Measurements from ENCODE around the gene GASK1B. TPM values are rescaled to one million over a fixed set of nuclear protein-coding genes. Genes with fewer than 3 reads are reported as not detected.

Gene GASK1B
- total and polyA plus RNA-seq, 2 donors (not counting 3 experiments of a cell fraction or from before 2014, with no cell fraction given), result 160 to 235 TPM

GRCh38 chr4:158186815-158187214, 14.0 kb upstream of the GASK1B start:
- Histone ChIP-seq H3K9ac (replicated peaks; ENCODE audit: extremely low read depth, insufficient read depth, low read length) (no peak overlapping the region), H4K20me1 (replicated peaks; ENCODE audit: control insufficient read depth, extremely low read depth, insufficient read depth, low read length) (no peaks in the 10 kb centered on the region), H3K27me3 (ENCODE audit: control insufficient read depth in 2 of 2, insufficient read depth in 2 of 2, low read length in 2 of 2) (no peaks in the 10 kb centered on the region), H3K9me3 (replicated peaks; ENCODE audit: control insufficient read depth, insufficient read depth, low read length) (no peaks in the 10 kb centered on the region), H3K4me2 (ENCODE audit: insufficient read depth, low read length) (no peak overlapping the region), H3K4me3 (replicated peaks in 1 of 3; ENCODE audit: insufficient read depth in 1 of 3, low read depth in 1 of 3, low read length in 3 of 3) (no peak overlapping the region), H3K27ac (ENCODE audit: insufficient read depth, low read depth, low read length) (no peak overlapping the region), H2AFZ (ENCODE audit: low read depth, low read length) (no peak overlapping the region), H3K36me3 (ENCODE audit: control insufficient read depth in 2 of 2, extremely low read depth in 1 of 2, insufficient read depth in 2 of 2, low read length in 2 of 2) (peaks cover 0 to 17% of the 10 kb centered on the region in 2 experiments), H3K9me1 (replicated peaks; ENCODE audit: control insufficient read depth, extremely low read depth, insufficient read depth, low read length) (no peaks in the 10 kb centered on the region), H3K4me1 (ENCODE audit: control insufficient read depth, extremely low read depth, insufficient read depth, low read length) (no peaks in the 10 kb centered on the region), H3K79me2 (ENCODE audit: control insufficient read depth, insufficient read depth, low read length) (no peaks in the 10 kb centered on the region)
- POLR2A ChIA-PET, result interaction anchor here (0.6 kb wide), 1 partner anchor 329 kb away, joined by 3 read pairs; no protein-coding TSS in a partner anchor
- intact Hi-C loops (cut with micrococcal nuclease) (no loop called here), dilution Hi-C loops (cut with MboI; ENCODE audit: extremely low pct_ligation_motif_present, low sequenced_read_pairs) (no loop called here)
- DNase-seq (ENCODE audit: low read depth, low spot score) (no peak), FAIRE-seq (no peak)
- TF ChIP-seq JUN (IDR thresholded peaks at IDR 0.05; ENCODE audit: borderline replicate concordance, insufficient read depth, insufficient read length, low read depth) (no peak), POLR2A (IDR thresholded peaks at IDR 0.05; ENCODE audit: low read depth, low read length) (no peak), FOS (IDR thresholded peaks at IDR 0.05; ENCODE audit: borderline replicate concordance, insufficient read depth, low read length) (no peak), EZH2 (IDR thresholded peaks at IDR 0.05; ENCODE audit: borderline replicate concordance, low read depth, low read length, severe bottlenecking) (no peak), MYC (IDR thresholded peaks at IDR 0.05; ENCODE audit: low read depth, low read length) (no peak)
- TF ChIP-seq, protein P1, sequence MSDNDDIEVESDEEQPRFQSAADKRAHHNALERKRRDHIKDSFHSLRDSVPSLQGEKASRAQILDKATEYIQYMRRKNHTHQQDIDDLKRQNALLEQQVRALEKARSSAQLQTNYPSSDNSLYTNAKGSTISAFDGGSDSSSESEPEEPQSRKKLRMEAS (IDR thresholded peaks at IDR 0.05; ENCODE audit: insufficient read depth, insufficient read length), result no peak
- CTCF ChIA-PET, result interaction anchor here (1.6 kb wide), 1 partner anchor 15 kb away, joined by 7 read pairs; no protein-coding TSS in a partner anchor
- BruUV-seq (replicated peaks), result no TSS peak

DNA sequence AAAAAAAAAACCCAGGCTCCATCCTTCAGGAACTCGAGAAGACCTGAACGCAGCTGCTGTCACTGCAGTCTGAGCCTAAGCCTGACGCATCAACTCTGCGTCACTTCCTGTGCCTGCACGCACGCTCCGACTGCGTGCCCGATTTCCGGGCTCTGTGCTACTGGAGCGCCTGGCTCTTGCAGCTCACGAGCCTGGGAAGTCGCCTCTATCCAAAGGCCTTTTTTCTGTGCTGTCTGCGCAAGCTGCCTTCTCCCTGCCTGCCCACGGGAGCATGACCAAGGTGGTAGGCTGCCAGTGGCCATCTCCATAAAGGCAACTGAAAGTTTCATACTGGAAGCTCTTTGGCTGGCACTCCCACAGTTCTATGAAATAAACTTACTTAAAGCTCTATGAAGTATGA, 9.9 kb upstream of the GASK1B start:
- Histone ChIP-seq H3K4me1 (ENCODE audit: control insufficient read depth, extremely low read depth, insufficient read depth, low read length) (peaks cover 12% of the 10 kb centered on the region), H3K27ac (ENCODE audit: insufficient read depth, low read depth, low read length) (no peak overlapping the region), H3K36me3 (ENCODE audit: control insufficient read depth in 2 of 2, extremely low read depth in 1 of 2, insufficient read depth in 2 of 2, low read length in 2 of 2) (peaks cover 0 to 11% of the 10 kb centered on the region in 2 experiments), H2AFZ (ENCODE audit: low read depth, low read length) (no peak overlapping the region), H3K4me3 (replicated peaks in 1 of 3; ENCODE audit: insufficient read depth in 1 of 3, low read depth in 1 of 3, low read length in 3 of 3) (no peak overlapping the region), H4K20me1 (replicated peaks; ENCODE audit: control insufficient read depth, extremely low read depth, insufficient read depth, low read length) (no peaks in the 10 kb centered on the region), H3K4me2 (ENCODE audit: insufficient read depth, low read length) (no peak overlapping the region), H3K27me3 (ENCODE audit: control insufficient read depth in 2 of 2, insufficient read depth in 2 of 2, low read length in 2 of 2) (no peaks in the 10 kb centered on the region), H3K9me1 (replicated peaks; ENCODE audit: control insufficient read depth, extremely low read depth, insufficient read depth, low read length) (no peaks in the 10 kb centered on the region), H3K9ac (replicated peaks; ENCODE audit: extremely low read depth, insufficient read depth, low read length) (no peak overlapping the region), H3K9me3 (replicated peaks; ENCODE audit: control insufficient read depth, insufficient read depth, low read length) (no peaks in the 10 kb centered on the region), H3K79me2 (ENCODE audit: control insufficient read depth, insufficient read depth, low read length) (no peaks in the 10 kb centered on the region)
- BruUV-seq (replicated peaks), result no TSS peak
- ChIA-PET CTCF (interaction anchor here (1.0 to 2.2 kb wide), 3 partner anchors 9 to 11 kb away, joined by 3 to 8 read pairs (median 6); no protein-coding TSS in a partner anchor), POLR2A (no interaction called here)
- FAIRE-seq (no peak), DNase-seq (ENCODE audit: low read depth, low spot score) (no peak)
- intact Hi-C loops (cut with micrococcal nuclease), result no loop called here
- TF ChIP-seq FOS (IDR thresholded peaks at IDR 0.05; ENCODE audit: borderline replicate concordance, insufficient read depth, low read length) (no peak), GATA2 (IDR thresholded peaks at IDR 0.05; ENCODE audit: insufficient read depth, insufficient read length, low read depth, low read length) (no peak), POLR2A (IDR thresholded peaks at IDR 0.05; ENCODE audit: low read depth, low read length) (no peak), EZH2 (IDR thresholded peaks at IDR 0.05; ENCODE audit: borderline replicate concordance, low read depth, low read length, severe bottlenecking) (no peak), MYC (IDR thresholded peaks at IDR 0.05; ENCODE audit: low read depth, low read length) (no peak), CTCF (IDR thresholded peaks at IDR 0.05; ENCODE audit: extremely low read depth in 1 of 2, insufficient read depth in 1 of 2, low read depth in 1 of 2, low read length in 2 of 2) (no peak), POLR2AphosphoS5 (IDR thresholded peaks at IDR 0.05; ENCODE audit: insufficient read depth, low read depth, low read length) (no peak), JUN (IDR thresholded peaks at IDR 0.05; ENCODE audit: borderline replicate concordance, insufficient read depth, insufficient read length, low read depth) (no peak)
- TF ChIP-seq, protein P1 (IDR thresholded peaks at IDR 0.05; ENCODE audit: insufficient read depth, insufficient read length), result no peak
- dilution Hi-C loops (cut with MboI; ENCODE audit: extremely low pct_ligation_motif_present, low sequenced_read_pairs), result no loop called here
